ENCODE measurements around the gene CLCNKB. TPM values are rescaled to one million over a fixed set of nuclear protein-coding genes. Genes with fewer than 3 reads are reported as not detected.

The CLCNKB gene
- total and polyA plus RNA-seq, 2 of the 13 experiments (the other 11 are each of a cell fraction or from before 2014, with no cell fraction given), result 0.04 TPM; not detected in 1

DNA sequence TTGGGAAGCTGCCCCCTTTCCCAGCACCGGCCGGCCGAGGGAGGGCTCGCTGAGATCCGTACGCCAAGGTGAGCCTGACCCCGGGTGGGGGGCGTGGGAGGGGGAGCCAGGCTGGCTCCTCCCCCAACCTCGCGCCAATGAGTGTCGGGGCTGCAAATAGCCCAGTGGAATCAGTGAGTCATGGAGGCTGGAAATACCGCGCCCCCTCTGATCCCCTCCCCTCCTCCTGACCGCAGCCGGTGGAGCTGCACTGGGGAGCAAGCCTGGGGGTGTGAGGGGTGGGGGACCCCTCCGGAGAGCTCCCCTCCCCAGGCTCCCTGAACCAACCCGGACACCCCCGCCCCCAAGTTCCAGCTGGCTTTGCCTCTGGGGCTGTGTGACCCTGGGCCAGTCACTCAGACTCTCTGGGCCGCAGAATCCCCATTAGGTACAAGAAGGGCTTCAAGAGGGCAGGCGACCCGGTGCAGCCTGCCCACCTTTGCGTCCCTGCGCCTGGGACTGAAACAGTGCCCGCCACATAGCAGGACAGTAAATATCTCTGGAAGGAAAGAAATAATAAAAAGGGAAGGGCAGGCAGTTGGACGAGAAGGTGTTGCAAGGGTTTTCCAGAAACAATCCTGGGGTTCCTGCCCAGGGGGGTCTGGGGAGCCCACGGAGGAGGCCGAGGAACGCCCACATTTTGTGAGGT, 30.2 kb upstream of the CLCNKB start (continued):
- TF ChIP-seq TEAD3 (CRISPR knock-in tag; optimal IDR thresholded peaks at IDR 0.05; ENCODE audit: borderline replicate concordance), result peak; percentile 40
- peak; percentile 3; the same call in 1 of the 2 replicates for TF ChIP-seq SP5 (CRISPR knock-in tag; IDR thresholded peaks at IDR 0.05; ENCODE audit: borderline replicate concordance, low read depth)
- TF ChIP-seq ZNF180 (CRISPR knock-in tag; IDR thresholded peaks at IDR 0.05; ENCODE audit: borderline replicate concordance, low read depth), result no peak
- TF ChIP-seq, protein P1, sequence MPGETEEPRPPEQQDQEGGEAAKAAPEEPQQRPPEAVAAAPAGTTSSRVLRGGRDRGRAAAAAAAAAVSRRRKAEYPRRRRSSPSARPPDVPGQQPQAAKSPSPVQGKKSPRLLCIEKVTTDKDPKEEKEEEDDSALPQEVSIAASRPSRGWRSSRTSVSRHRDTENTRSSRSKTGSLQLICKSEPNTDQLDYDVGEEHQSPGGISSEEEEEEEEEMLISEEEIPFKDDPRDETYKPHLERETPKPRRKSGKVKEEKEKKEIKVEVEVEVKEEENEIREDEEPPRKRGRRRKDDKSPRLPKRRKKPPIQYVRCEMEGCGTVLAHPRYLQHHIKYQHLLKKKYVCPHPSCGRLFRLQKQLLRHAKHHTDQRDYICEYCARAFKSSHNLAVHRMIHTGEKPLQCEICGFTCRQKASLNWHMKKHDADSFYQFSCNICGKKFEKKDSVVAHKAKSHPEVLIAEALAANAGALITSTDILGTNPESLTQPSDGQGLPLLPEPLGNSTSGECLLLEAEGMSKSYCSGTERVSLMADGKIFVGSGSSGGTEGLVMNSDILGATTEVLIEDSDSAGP (CRISPR knock-in tag; IDR thresholded peaks at IDR 0.05; ENCODE audit: borderline replicate concordance), result 0 out of 2 replicates have a peak, but pooled peaks have one; percentile 4
- TF ChIP-seq ZNF781 (CRISPR knock-in tag; IDR thresholded peaks at IDR 0.05; ENCODE audit: borderline replicate concordance, not compliant biosample characterization), result no peak
- 0 out of 2 replicates have a peak, but pooled peaks have one; percentile 57 for TF ChIP-seq JUND (CRISPR knock-in tag; IDR thresholded peaks at IDR 0.05)
- TF ChIP-seq, protein P2, sequence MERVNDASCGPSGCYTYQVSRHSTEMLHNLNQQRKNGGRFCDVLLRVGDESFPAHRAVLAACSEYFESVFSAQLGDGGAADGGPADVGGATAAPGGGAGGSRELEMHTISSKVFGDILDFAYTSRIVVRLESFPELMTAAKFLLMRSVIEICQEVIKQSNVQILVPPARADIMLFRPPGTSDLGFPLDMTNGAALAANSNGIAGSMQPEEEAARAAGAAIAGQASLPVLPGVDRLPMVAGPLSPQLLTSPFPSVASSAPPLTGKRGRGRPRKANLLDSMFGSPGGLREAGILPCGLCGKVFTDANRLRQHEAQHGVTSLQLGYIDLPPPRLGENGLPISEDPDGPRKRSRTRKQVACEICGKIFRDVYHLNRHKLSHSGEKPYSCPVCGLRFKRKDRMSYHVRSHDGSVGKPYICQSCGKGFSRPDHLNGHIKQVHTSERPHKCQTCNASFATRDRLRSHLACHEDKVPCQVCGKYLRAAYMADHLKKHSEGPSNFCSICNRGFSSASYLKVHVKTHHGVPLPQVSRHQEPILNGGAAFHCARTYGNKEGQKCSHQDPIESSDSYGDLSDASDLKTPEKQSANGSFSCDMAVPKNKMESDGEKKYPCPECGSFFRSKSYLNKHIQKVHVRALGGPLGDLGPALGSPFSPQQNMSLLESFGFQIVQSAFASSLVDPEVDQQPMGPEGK (CRISPR knock-in tag; IDR thresholded peaks at IDR 0.05), result peak; percentile 90
- 0 out of 2 replicates have a peak, but pooled peaks have one; percentile 35 for TF ChIP-seq ELF4 (CRISPR knock-in tag; IDR thresholded peaks at IDR 0.05; ENCODE audit: borderline replicate concordance)
- 0 out of 2 replicates have a peak, but pooled peaks have one; percentile 5 for TF ChIP-seq POGZ (CRISPR knock-in tag; IDR thresholded peaks at IDR 0.05)
- TF ChIP-seq KDM2A (CRISPR knock-in tag; IDR thresholded peaks at IDR 0.05; ENCODE audit: borderline replicate concordance, low read depth), result peak; percentile 5; the same call in 1 of the 2 replicates
- no peak for TF ChIP-seq ZNF713 (CRISPR knock-in tag; IDR thresholded peaks at IDR 0.05)
- TF ChIP-seq ZNF777 (CRISPR knock-in tag; IDR thresholded peaks at IDR 0.05), result 0 out of 2 replicates have a peak, but pooled peaks have one; percentile 1
- TF ChIP-seq ZFP36 (IDR thresholded peaks at IDR 0.05; ENCODE audit: borderline replicate concordance, low read depth, low read length, partially characterized antibody), result peak; percentile 59

All from HepG2 (cell line).